ENCODE measurements around the gene MEGF6.

The MEGF6 gene

DNA sequence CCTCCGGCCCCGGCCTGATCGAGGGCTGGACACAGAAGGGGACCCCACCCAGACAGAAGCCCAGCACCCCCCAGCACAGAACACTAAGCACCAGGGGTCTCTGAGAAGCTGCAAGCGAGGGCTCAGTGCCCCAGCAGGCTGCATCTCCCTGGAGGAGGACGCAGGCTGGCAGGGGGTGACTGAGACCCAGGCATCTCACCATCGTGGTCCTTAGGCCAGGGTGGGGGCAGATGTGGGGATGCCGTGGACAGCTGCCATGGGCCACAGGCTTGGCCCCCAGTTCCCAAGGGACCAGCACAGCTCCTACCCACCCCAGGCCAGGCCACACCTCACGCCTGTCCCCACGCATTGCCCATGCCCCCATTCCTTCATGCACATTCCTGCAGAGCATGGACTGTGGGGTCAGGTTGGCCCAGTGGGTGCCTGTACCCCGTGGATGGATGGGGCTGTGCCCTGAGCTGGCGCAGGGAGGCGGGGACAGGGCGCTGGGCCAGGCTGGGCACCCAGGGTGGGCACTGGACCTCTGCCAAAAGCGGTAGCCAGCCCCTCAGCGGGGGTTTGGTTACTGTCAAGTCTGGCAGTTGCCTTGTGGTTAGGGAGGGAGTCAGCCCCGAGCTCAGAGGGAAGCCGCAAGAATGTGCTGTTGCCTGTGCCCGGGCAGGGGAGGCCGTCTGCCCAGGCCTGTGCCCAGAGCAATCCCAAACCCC lies 95.4 kb downstream of the MEGF6 start:
- H3K27me3 Mint-ChIP-seq = no peaks in the 10 kb centered on the region
- no peak overlapping the region for H3K4me3 Mint-ChIP-seq
- H3K9me3 Mint-ChIP-seq = no peaks in the 10 kb centered on the region
- DNase-seq (no peak), ATAC-seq (replicated peaks) (no peak)
- no peak overlapping the region for H3K27ac Mint-ChIP-seq
- H3K36me3 Mint-ChIP-seq = peaks cover 2 to 4% of the 10 kb centered on the region in 2 donors
- H3K4me1 Mint-ChIP-seq = peaks cover 0 to 1% of the 10 kb centered on the region in 2 donors

DNA sequence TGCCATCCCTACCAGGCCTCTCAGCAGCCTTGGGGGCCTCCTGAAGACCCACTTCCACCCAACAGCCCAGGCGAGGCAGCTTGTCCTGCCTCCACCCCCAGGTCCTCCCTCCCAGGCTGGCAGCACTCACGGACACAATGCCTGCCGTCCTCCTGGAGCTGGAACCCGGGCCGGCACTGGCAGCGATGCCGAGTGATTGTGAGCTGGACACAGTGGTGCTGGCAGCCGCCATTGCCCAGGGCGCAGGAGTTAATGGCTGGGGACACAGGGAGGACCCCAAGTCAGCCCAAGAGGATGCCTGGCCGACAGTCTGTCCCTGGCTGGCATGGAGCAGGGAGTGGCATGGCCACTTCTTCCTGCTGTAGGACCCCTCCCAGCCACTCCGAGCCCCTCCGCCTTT lies 96.0 kb downstream of the MEGF6 start:
- no peak for DNase-seq
- H3K36me3 Mint-ChIP-seq = peaks cover 2 to 4% of the 10 kb centered on the region in 2 donors
- H3K4me1 Mint-ChIP-seq = peaks cover 0 to 3% of the 10 kb centered on the region in 2 donors
- no peak overlapping the region for H3K27ac Mint-ChIP-seq
- H3K9me3 Mint-ChIP-seq = no peaks in the 10 kb centered on the region
- no peak for ATAC-seq (replicated peaks)
- H3K27me3 Mint-ChIP-seq = no peaks in the 10 kb centered on the region
- H3K4me3 Mint-ChIP-seq = no peak overlapping the region

DNA sequence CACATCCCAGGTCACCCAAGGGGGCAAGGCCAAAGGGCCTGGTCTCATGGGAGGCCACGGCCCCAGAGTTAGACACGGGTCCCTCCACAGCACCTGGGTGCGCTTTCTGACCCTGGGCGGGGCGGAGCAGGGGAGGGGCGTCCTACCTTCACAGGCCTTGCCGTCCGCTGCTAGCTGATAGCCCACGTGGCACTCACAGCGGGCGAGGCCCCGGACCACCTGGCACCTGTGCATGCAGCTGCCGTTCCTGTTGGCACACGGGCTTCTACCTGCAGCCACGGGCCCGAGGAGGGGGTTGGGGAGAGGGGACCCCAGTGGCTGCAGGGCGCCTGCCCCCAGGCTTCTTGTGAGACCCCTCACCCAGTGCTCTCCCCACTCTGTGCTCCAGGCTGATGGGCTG lies 96.9 kb downstream of the MEGF6 start:
- ATAC-seq (replicated peaks) (no peak), DNase-seq (no peak)
- H3K27ac Mint-ChIP-seq = no peak overlapping the region
- no peak overlapping the region for H3K4me3 Mint-ChIP-seq
- peaks cover 0 to 3% of the 10 kb centered on the region in 2 donors for H3K4me1 Mint-ChIP-seq
- H3K36me3 Mint-ChIP-seq = peaks cover 2 to 4% of the 10 kb centered on the region in 2 donors
- H3K27me3 Mint-ChIP-seq = no peaks in the 10 kb centered on the region
- H3K9me3 Mint-ChIP-seq = no peaks in the 10 kb centered on the region

DNA sequence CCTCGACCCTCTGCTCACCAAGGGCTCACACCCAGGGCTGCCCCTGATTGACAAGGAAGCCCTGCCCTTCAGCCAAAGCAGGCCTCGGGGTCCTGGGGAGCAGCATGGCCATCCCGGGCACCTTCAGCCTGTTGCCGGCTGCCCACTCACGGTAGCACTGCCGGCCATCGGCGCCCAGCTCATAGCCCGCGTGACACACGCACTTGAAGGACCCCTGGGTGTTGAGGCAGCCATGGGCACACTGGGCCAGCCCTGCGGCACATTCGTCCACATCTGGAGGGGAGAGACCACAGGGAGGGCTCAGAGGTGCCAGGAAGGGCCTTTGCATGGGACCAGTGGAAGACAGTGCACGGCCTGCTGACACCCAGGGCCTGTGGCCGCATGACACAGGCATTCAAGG lies 99.5 kb downstream of the MEGF6 start:
- H3K27ac Mint-ChIP-seq = no peak overlapping the region
- H3K36me3 Mint-ChIP-seq = peaks cover 1 to 12% of the 10 kb centered on the region in 2 donors
- H3K4me3 Mint-ChIP-seq = no peak overlapping the region

DNA sequence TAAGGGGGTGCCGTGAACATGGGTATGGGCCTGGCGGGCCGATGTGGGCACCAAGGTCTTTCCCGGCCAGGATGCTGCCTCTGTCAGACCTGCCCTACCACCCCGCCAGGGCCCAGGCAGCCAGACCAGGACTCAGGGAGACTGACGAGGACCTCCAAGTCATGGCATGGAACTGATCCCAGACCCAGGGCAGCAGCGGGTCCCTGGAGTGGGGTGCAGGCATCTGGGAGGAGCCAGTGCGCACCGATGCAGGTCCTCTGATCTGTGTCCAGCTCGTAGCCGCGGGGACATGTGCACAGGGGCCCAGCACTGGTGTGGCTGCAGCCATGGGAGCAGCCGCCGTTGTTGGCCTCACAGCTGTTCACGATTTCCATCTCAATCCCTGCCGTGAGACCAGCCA lies 100.0 kb downstream of the MEGF6 start:
- DNase-seq (no peak), ATAC-seq (replicated peaks) (no peak)
- Mint-ChIP-seq H3K4me3 (no peak overlapping the region), H3K9me3 (no peaks in the 10 kb centered on the region), H3K4me1 (peaks cover 0 to 3% of the 10 kb centered on the region in 2 donors), H3K27ac (no peak overlapping the region), H3K27me3 (no peaks in the 10 kb centered on the region), H3K36me3 (peaks cover 1 to 17% of the 10 kb centered on the region in 2 donors)

More for the DNA sequence above, 99.5 kb downstream of the MEGF6 start:
- H3K9me3 Mint-ChIP-seq = no peaks in the 10 kb centered on the region
- DNase-seq = no peak
- H3K27me3 Mint-ChIP-seq = no peaks in the 10 kb centered on the region
- peaks cover 0 to 3% of the 10 kb centered on the region in 2 donors for H3K4me1 Mint-ChIP-seq
- no peak for ATAC-seq (replicated peaks)

DNA sequence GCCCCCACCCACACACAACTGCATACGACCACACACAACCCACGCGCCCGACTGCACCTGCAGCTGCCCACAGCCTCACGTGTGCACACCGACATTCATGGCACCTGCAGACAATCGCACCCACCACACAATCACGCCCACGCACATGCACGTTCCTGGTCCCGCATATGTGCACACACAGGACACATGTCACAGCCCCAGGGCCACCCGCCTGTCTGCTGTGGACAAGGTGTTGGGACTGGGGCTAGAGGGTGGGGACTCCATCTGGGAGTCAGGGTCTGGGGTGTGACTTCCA lies 100.4 kb downstream of the MEGF6 start:
- Mint-ChIP-seq H3K9me3 (no peaks in the 10 kb centered on the region), H3K27me3 (no peaks in the 10 kb centered on the region), H3K4me1 (peaks cover 0 to 3% of the 10 kb centered on the region in 2 donors), H3K27ac (no peak overlapping the region), H3K36me3 (peaks cover 1 to 17% of the 10 kb centered on the region in 2 donors), H3K4me3 (no peak overlapping the region)
- DNase-seq = no peak
- no peak for ATAC-seq (replicated peaks)

DNA sequence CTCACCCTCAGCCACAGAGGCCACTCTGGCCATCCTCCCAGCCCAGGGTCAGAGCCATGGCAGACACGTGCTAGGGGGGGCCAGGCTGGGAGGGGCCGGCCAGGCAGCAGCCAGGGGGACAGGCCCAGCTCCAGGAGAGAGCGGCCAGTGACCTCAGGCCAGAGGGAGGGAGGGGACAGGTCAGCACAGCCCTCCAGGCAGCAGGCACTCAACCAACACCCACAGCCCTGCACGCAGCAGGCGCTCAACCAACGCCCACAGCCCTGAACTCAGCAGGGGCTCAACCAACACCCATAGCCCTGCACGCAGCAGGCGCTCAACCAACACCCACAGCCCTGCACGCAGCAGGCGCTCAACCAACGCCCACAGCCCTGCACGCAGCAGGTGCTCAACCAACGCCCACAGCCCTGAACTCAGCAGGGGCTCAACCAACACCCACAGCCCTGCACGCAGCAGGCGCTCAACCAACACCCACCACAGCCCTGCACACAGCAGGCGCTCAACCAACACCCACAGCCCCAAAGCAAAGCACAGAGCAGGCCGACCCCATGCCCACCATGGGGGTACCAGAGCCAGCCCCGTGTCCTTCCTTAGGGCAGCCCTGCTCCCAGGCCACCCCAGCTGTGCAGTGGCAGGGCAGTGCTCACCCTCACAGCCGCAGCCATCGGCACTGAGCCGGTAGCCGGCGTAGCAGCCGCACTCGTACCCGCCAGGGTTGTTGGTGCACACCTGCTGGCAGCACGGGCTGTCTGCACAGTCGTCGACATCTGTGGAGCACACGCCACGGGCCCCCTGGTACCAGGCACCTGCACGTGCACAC lies 101.0 kb downstream of the MEGF6 start:
- H3K9me3 Mint-ChIP-seq = no peaks in the 10 kb centered on the region
- H3K36me3 Mint-ChIP-seq = peaks cover 1 to 17% of the 10 kb centered on the region in 2 donors
- no peaks in the 10 kb centered on the region for H3K27me3 Mint-ChIP-seq
- H3K27ac Mint-ChIP-seq = no peak overlapping the region
- ATAC-seq (replicated peaks) (no peak), DNase-seq (no peak)
- peaks cover 0 to 3% of the 10 kb centered on the region in 2 donors for H3K4me1 Mint-ChIP-seq
- H3K4me3 Mint-ChIP-seq = no peak overlapping the region

DNA sequence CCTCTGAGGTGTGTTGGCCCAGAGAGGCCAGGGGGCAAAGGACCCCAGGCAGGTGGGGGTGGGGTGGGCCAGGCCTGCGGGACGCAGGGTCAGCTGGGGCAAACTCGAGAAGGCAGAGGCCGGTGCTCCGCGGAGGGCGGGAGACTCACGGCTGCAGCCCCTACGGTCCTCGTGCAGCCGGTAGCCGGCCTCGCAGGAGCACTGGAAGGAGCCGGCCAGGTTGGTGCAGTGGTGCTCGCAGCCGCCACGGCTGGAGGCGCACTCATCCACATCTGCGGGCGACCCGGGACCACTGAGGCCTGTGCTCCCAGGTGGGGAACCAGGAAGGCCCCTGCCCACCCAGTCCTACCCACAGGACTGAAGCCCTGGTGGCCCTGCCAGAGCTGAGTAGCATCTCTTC lies 101.6 kb downstream of the MEGF6 start:
- DNase-seq (no peak), ATAC-seq (replicated peaks) (no peak)
- no peaks in the 10 kb centered on the region for H3K9me3 Mint-ChIP-seq
- peaks cover 1 to 17% of the 10 kb centered on the region in 2 donors for H3K36me3 Mint-ChIP-seq
- no peak overlapping the region for H3K4me3 Mint-ChIP-seq
- H3K4me1 Mint-ChIP-seq = peaks cover 0 to 3% of the 10 kb centered on the region in 2 donors
- H3K27me3 Mint-ChIP-seq = no peaks in the 10 kb centered on the region
- no peak overlapping the region for H3K27ac Mint-ChIP-seq

DNA sequence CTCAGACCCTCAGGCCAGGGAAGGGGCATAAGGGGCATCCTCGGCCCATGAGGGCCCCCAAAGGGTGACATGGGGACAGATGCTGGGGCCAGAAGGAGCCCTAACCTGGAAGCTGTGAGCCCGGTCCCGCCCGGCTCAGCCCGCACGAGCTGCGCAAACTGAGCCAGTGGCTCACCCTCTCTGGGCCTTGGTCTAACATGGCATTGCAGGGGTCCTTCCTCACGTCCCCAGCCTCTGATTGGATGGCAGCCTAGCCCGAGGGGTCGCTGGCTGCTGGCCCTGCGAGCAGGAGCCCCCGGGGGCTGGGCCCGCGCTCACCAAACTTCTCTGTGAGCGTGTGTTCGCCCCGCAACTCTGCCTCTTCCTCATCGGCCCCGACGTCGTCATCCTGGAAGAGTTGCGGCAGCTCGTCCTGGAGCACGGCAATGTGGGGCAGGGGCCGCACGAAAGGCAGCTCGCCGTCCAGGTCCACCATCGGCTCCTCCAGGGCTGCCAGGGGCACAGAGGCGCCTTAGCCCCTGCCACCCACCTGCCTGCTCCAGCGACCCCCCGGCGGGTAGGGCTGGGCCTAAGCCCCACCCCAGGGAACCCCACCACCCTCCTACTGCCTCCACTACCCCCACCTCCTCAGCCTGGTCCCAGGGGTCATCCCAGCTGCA lies 102.4 kb downstream of the MEGF6 start:
- no peaks in the 10 kb centered on the region for H3K9me3 Mint-ChIP-seq
- no peak for DNase-seq
- no peaks in the 10 kb centered on the region for H3K27me3 Mint-ChIP-seq
- H3K36me3 Mint-ChIP-seq = peaks cover 1 to 17% of the 10 kb centered on the region in 2 donors
- no peak for ATAC-seq (replicated peaks)
- no peak overlapping the region for H3K4me3 Mint-ChIP-seq
- no peak overlapping the region for H3K27ac Mint-ChIP-seq
- H3K4me1 Mint-ChIP-seq = peaks cover 0 to 3% of the 10 kb centered on the region in 2 donors

DNA sequence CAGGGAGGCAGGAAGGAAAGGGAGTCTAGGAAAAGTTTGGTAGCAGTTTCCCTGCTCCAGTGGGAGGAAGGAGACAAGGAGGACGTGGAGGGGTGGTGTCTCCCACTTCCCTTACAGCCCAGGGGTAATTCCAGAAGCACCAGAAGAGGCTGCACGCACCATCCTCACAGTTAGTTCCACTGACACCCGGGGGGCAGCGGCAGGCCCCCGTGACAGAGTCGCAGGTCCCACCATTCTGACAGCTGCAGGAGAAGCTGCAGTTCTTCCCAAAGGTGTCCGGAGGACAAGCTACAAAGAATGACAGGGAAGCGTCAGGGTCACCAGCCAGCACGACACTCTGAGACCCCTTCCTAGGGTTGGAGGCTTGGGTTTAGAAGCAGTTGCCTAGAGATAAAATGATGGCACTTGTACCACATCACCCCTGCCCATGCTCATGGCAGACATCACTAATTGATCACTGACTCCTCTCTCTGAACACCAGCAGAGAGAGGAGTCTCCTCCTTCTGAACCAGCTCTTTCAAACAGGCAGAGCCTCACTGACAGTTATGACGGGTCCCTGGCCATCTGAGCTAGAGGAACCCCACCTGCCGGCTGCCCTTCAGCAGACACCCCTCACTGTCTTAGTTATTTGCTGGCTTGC lies 103.6 kb downstream of the MEGF6 start:
- no peak overlapping the region for H3K4me3 Mint-ChIP-seq
- peaks cover 0 to 3% of the 10 kb centered on the region in 2 donors for H3K4me1 Mint-ChIP-seq
- no peak for ATAC-seq (replicated peaks)
- H3K27ac Mint-ChIP-seq = no peak overlapping the region
- DNase-seq = no peak
- H3K27me3 Mint-ChIP-seq = no peaks in the 10 kb centered on the region
- no peaks in the 10 kb centered on the region for H3K9me3 Mint-ChIP-seq
- peaks cover 1 to 17% of the 10 kb centered on the region in 2 donors for H3K36me3 Mint-ChIP-seq

DNA sequence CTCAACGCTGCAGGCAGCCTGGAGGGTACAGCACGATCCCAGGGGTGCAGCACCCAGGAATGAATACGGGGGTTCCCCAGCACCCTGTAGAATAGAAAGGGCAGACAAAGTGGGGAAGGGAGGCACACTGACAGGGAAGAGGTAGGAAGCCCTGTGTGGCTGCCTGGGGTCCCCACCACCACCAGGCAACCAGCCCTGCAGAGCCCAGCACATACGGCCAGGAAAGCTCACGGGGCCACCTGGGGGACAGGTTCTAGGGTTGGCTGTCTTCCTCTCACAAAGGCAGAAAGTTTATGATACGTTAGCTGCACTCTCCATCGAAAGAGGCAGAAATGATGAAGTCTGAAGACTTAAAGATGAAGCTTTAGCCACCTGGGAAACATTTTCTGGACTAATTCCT lies 104.4 kb downstream of the MEGF6 start:
- Mint-ChIP-seq H3K4me3 (no peak overlapping the region), H3K27me3 (no peaks in the 10 kb centered on the region), H3K4me1 (peaks cover 0 to 3% of the 10 kb centered on the region in 2 donors), H3K27ac (no peak overlapping the region), H3K9me3 (no peaks in the 10 kb centered on the region), H3K36me3 (peaks cover 0 to 13% of the 10 kb centered on the region in 2 donors)
- no peak for DNase-seq
- ATAC-seq (replicated peaks) = no peak

DNA sequence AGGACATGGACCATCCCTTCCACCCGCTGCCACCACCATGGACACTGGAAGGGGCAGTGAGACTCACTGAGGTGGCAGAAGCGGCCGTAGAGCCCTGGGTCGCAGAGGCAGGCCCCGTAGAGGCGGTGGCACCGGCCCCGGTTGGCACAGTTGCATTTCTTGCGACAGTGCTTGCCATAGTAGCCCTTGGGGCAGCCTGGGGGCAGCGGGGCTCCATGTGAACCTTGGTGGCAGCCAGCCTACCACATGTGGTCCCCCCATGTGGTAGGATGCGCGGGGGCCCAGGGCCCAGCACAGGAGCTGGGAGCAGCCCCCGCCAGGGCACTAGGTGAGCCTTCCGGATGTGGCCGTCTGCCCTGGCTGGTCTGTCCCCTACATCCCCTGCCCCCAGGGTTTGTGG lies 105.3 kb downstream of the MEGF6 start:
- Mint-ChIP-seq H3K9me3 (no peaks in the 10 kb centered on the region), H3K36me3 (peaks cover 0 to 13% of the 10 kb centered on the region in 2 donors), H3K4me3 (no peak overlapping the region), H3K27ac (no peak overlapping the region), H3K4me1 (peaks cover 0 to 3% of the 10 kb centered on the region in 2 donors), H3K27me3 (no peaks in the 10 kb centered on the region)
- DNase-seq = no peak
- no peak for ATAC-seq (replicated peaks)

DNA sequence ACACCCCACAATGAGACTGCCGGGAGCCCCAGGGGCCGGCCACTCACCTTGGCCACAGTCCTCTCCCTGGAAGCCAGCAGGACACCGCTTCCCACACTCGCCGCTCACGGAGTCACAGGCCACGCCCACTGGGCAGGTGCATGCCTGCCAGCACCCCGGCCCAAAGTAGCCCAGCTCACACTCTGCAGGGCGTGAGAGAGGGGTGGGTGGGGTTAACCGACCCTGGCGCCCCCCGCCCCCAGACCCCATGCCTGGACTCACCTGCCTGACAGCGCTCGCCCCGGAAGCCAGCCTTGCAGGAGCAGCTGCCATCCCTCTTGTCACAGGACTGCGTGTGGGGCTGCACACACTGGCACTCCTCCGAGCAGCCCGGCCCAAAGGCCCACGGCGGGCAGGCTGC lies 106.1 kb downstream of the MEGF6 start:
- no peaks in the 10 kb centered on the region for H3K9me3 Mint-ChIP-seq
- no peaks in the 10 kb centered on the region for H3K27me3 Mint-ChIP-seq
- ATAC-seq (replicated peaks) (no peak), DNase-seq (no peak)
- no peak overlapping the region for H3K27ac Mint-ChIP-seq
- H3K36me3 Mint-ChIP-seq = peaks cover 0 to 13% of the 10 kb centered on the region in 2 donors
- no peaks in the 10 kb centered on the region for H3K4me1 Mint-ChIP-seq
- no peak overlapping the region for H3K4me3 Mint-ChIP-seq

DNA sequence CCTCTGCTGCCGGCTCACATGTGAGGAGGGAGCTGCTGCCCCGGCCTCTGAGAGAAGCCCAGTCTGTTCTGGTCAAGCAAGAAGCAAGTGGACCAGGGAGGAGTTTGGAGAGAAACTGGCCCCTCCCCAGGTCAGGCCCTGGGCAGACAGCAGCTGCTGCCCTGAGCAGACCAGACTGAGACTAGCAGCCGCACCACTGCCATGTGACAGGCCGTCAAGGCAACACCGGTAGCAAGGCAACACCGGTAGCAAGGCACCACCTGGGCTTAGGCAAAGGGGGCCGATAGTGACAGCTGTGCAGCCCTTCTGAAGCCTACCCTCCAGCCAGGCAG lies 106.5 kb downstream of the MEGF6 start:
- ATAC-seq (replicated peaks) = no peak
- Mint-ChIP-seq H3K4me1 (no peaks in the 10 kb centered on the region), H3K36me3 (peaks cover 0 to 13% of the 10 kb centered on the region in 2 donors), H3K4me3 (no peak overlapping the region), H3K9me3 (no peaks in the 10 kb centered on the region), H3K27ac (no peak overlapping the region), H3K27me3 (no peaks in the 10 kb centered on the region)
- DNase-seq = no peak
